ENCODE data around the gene CDH13. TPM values are rescaled to one million over a fixed set of nuclear protein-coding genes. Genes with fewer than 3 reads are reported as not detected.

CDH13 gene
- total RNA-seq, 3 donors from 2014 or later = 4.9 to 11.2 (median 9.8) TPM

GRCh38 chr16:82867485-82867884, 240.7 kb downstream of the CDH13 start:
- Histone ChIP-seq H3K4me1 (ENCODE audit: low read depth) (peaks cover 7% of the 10 kb centered on the region), H3K4me3 (no peak overlapping the region), H3K36me3 (ENCODE audit: low read depth) (no peaks in the 10 kb centered on the region), H3K9me3 (peaks cover 11% of the 10 kb centered on the region)
- ATAC-seq (peak; percentile 37), DNase-seq (no peak)
- intact Hi-C loops (cut with DNase I, micrococcal nuclease) = no loop called here
- TF ChIP-seq CTCF (IDR thresholded peaks at IDR 0.05) = no peak

GRCh38 chr16:82874271-82874670, 247.5 kb downstream of the CDH13 start:
- H3K9me3 ChIP-seq = peaks cover 5% of the 10 kb centered on the region
- no peak for DNase-seq
- H3K4me1 ChIP-seq (ENCODE audit: low read depth) = no peaks in the 10 kb centered on the region
- H3K4me3 ChIP-seq = no peak overlapping the region
- no peak for TF ChIP-seq CTCF (IDR thresholded peaks at IDR 0.05)
- H3K36me3 ChIP-seq (ENCODE audit: low read depth) = no peaks in the 10 kb centered on the region
- no peak for ATAC-seq
- intact Hi-C loops (cut with DNase I, micrococcal nuclease) = no loop called here

GRCh38 chr16:82874672-82875071, 247.9 kb downstream of the CDH13 start:
- H3K36me3 ChIP-seq (ENCODE audit: low read depth) = no peaks in the 10 kb centered on the region
- TF ChIP-seq CTCF (IDR thresholded peaks at IDR 0.05) = no peak
- H3K4me1 ChIP-seq (ENCODE audit: low read depth) = no peaks in the 10 kb centered on the region
- peaks cover 5% of the 10 kb centered on the region for H3K9me3 ChIP-seq
- no peak for ATAC-seq
- no peak for DNase-seq
- no peak overlapping the region for H3K4me3 ChIP-seq
- intact Hi-C loops (cut with DNase I, micrococcal nuclease) = no loop called here

- ATAC-seq (no peak), DNase-seq (no peak)
- intact Hi-C loops (cut with DNase I, micrococcal nuclease) = no loop called here
- Histone ChIP-seq H3K4me3 (no peak overlapping the region), H3K9me3 (peaks cover 1% of the 10 kb centered on the region), H3K36me3 (ENCODE audit: low read depth) (no peaks in the 10 kb centered on the region), H3K4me1 (ENCODE audit: low read depth) (no peaks in the 10 kb centered on the region)
- no peak for TF ChIP-seq CTCF (IDR thresholded peaks at IDR 0.05)
Observed at GRCh38 chr16:82876951-82877350, 250.2 kb downstream of the CDH13 start.

GRCh38 chr16:82878466-82878865, 251.7 kb downstream of the CDH13 start:
- no peak for ATAC-seq
- TF ChIP-seq CTCF (IDR thresholded peaks at IDR 0.05) = no peak
- no peaks in the 10 kb centered on the region for H3K36me3 ChIP-seq (ENCODE audit: low read depth)
- intact Hi-C loops (cut with DNase I, micrococcal nuclease) = no loop called here
- H3K4me1 ChIP-seq (ENCODE audit: low read depth) = no peaks in the 10 kb centered on the region
- H3K9me3 ChIP-seq = no peaks in the 10 kb centered on the region
- H3K4me3 ChIP-seq = no peak overlapping the region
- no peak for DNase-seq

GRCh38 chr16:82880346-82880745, 253.6 kb downstream of the CDH13 start:
- Histone ChIP-seq H3K9me3 (no peaks in the 10 kb centered on the region), H3K4me3 (no peak overlapping the region), H3K36me3 (ENCODE audit: low read depth) (no peaks in the 10 kb centered on the region), H3K4me1 (ENCODE audit: low read depth) (no peaks in the 10 kb centered on the region)
- ATAC-seq (no peak), DNase-seq (no peak)
- no peak for TF ChIP-seq CTCF (IDR thresholded peaks at IDR 0.05)
- intact Hi-C loops (cut with DNase I, micrococcal nuclease) = no loop called here

Data from mucosa of descending colon (tissue), 3 donors.